ENCODE results near the gene MIA.
"Not testable (repeated sequence)": the region's sequence is repeated elsewhere in the genome, so short reads cannot be mapped to it uniquely, and the experiment has no call there.

The MIA gene

GRCh38 chr19:40822704-40823553 is 47.6 kb downstream of the MIA start:
- DNase-seq (ENCODE audit: low spot score), result not testable (repeated sequence)

GRCh38 chr19:40824916-40825315 is 49.6 kb downstream of the MIA start:
- not testable (repeated sequence) for DNase-seq (ENCODE audit: low spot score)

- DNase-seq (ENCODE audit: low spot score), result not testable (repeated sequence)
Measured at GRCh38 chr19:40825460-40826095, 50.3 kb downstream of the MIA start.

- not testable (repeated sequence) for DNase-seq (ENCODE audit: low spot score)
Measured at GRCh38 chr19:40826312-40826698, 51.0 kb downstream of the MIA start.

GRCh38 chr19:40826699-40827385 is 51.5 kb downstream of the MIA start:
- DNase-seq (ENCODE audit: low spot score), result not testable (repeated sequence)
